ENCODE data around the gene GSG1L. TPM values are rescaled to one million over a fixed set of nuclear protein-coding genes. Genes with fewer than 3 reads are reported as not detected.

Gene GSG1L
- total RNA-seq, 2 experiments from 2014 or later = not detected

DNA sequence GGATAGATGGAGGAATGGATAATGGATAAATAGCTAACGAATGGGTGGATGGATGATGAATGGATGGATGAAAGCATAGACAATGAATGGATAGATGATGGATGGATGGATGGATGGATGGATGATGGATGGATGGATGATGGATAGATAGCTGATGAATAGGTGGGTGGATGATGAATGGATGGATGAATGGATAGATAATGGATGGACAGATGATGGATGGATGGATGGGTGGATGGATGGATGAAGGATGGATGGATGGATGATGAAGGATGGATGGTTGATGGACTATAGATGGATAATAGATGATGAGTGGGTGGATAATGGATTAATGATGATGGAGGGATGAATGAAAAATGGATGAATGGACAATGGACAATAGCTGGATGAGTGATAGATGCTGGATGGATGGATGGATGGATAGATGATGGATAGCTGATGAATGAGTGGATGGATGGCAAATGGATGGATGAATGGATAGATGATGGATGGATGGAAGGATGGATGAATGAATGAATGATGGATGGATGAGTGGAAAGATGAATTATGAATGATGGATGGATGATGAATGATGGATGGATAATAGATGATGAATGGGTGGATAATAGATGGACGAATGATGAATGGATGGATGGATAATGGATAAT is 273.8 kb downstream of the GSG1L start:
- no peaks in the 10 kb centered on the region for H3K27me3 Mint-ChIP-seq
- no peak overlapping the region for H3K27ac Mint-ChIP-seq
- H3K4me3 Mint-ChIP-seq = no peak overlapping the region
- DNase-seq (no peak), ATAC-seq (no peak)
- intact Hi-C loops (cut with DNase I, micrococcal nuclease) = no loop called here
- CTCF ChIA-PET = interaction anchor here (0.8 kb wide), 1 partner anchor 11 kb away, joined by 3 read pairs; no protein-coding TSS in a partner anchor
- no peaks in the 10 kb centered on the region for H3K4me1 Mint-ChIP-seq
- no peaks in the 10 kb centered on the region for H3K36me3 Mint-ChIP-seq (ENCODE audit: low read depth)
- POLR2A ChIA-PET = no interaction called here
- no peaks in the 10 kb centered on the region for H3K9me3 Mint-ChIP-seq (ENCODE audit: low read depth)

GRCh38 chr16:27789150-27789549 is 274.4 kb downstream of the GSG1L start:
- no peaks in the 10 kb centered on the region for H3K9me3 Mint-ChIP-seq (ENCODE audit: low read depth)
- H3K36me3 Mint-ChIP-seq (ENCODE audit: low read depth) = no peaks in the 10 kb centered on the region
- no peaks in the 10 kb centered on the region for H3K4me1 Mint-ChIP-seq
- no peak overlapping the region for H3K4me3 Mint-ChIP-seq
- H3K27me3 Mint-ChIP-seq = no peaks in the 10 kb centered on the region
- intact Hi-C loops (cut with DNase I, micrococcal nuclease) = no loop called here
- H3K27ac Mint-ChIP-seq = no peak overlapping the region
- DNase-seq (no peak), ATAC-seq (no peak)
- ChIA-PET POLR2A (no interaction called here), CTCF (interaction anchor here (0.8 kb wide), 1 partner anchor 10 kb away, joined by 3 read pairs; no protein-coding TSS in a partner anchor)

- POLR2A ChIA-PET = no interaction called here
- CTCF ChIA-PET = no interaction called here
- H3K4me3 Mint-ChIP-seq = no peak overlapping the region
- no peak overlapping the region for H3K27ac Mint-ChIP-seq
- H3K36me3 Mint-ChIP-seq (ENCODE audit: low read depth) = no peaks in the 10 kb centered on the region
- H3K27me3 Mint-ChIP-seq = no peaks in the 10 kb centered on the region
- no peaks in the 10 kb centered on the region for H3K4me1 Mint-ChIP-seq
- H3K9me3 Mint-ChIP-seq (ENCODE audit: low read depth) = no peaks in the 10 kb centered on the region
- ATAC-seq (no peak), DNase-seq (no peak)
- intact Hi-C loops (cut with DNase I, micrococcal nuclease) = no loop called here
Measured at GRCh38 chr16:27787665-27788064, 275.8 kb downstream of the GSG1L start.

- no peaks in the 10 kb centered on the region for H3K27me3 Mint-ChIP-seq
- no peaks in the 10 kb centered on the region for H3K36me3 Mint-ChIP-seq (ENCODE audit: low read depth)
- H3K4me1 Mint-ChIP-seq = no peaks in the 10 kb centered on the region
- ChIA-PET CTCF (no interaction called here), POLR2A (no interaction called here)
- DNase-seq = no peak
- H3K9me3 Mint-ChIP-seq (ENCODE audit: low read depth) = no peaks in the 10 kb centered on the region
- no peak for ATAC-seq
- intact Hi-C loops (cut with DNase I, micrococcal nuclease) = no loop called here
- no peak overlapping the region for H3K27ac Mint-ChIP-seq
- no peak overlapping the region for H3K4me3 Mint-ChIP-seq
Measured at GRCh38 chr16:27786923-27787625, 276.4 kb downstream of the GSG1L start.

GRCh38 chr16:27786221-27786922 is 277.1 kb downstream of the GSG1L start:
- Mint-ChIP-seq H3K27ac (no peak overlapping the region), H3K4me3 (no peak overlapping the region), H3K4me1 (no peaks in the 10 kb centered on the region), H3K27me3 (no peaks in the 10 kb centered on the region), H3K36me3 (ENCODE audit: low read depth) (no peaks in the 10 kb centered on the region), H3K9me3 (ENCODE audit: low read depth) (no peaks in the 10 kb centered on the region)
- ChIA-PET POLR2A (no interaction called here), CTCF (no interaction called here)
- DNase-seq = no peak
- ATAC-seq = no peak
- intact Hi-C loops (cut with DNase I, micrococcal nuclease) = no loop called here

GRCh38 chr16:27785307-27785678 is 278.2 kb downstream of the GSG1L start:
- ChIA-PET POLR2A (interaction anchor here (0.5 kb wide), 1 partner anchor 469 kb away, joined by 8 read pairs; no protein-coding TSS in a partner anchor), CTCF (no interaction called here)
- ATAC-seq (no peak), DNase-seq (no peak)
- no peaks in the 10 kb centered on the region for H3K9me3 Mint-ChIP-seq (ENCODE audit: low read depth)
- H3K4me1 Mint-ChIP-seq = no peaks in the 10 kb centered on the region
- H3K4me3 Mint-ChIP-seq = no peak overlapping the region
- intact Hi-C loops (cut with DNase I, micrococcal nuclease) = no loop called here
- H3K27ac Mint-ChIP-seq = no peak overlapping the region
- no peaks in the 10 kb centered on the region for H3K27me3 Mint-ChIP-seq
- H3K36me3 Mint-ChIP-seq (ENCODE audit: low read depth) = no peaks in the 10 kb centered on the region

GRCh38 chr16:27784351-27785306 is 278.9 kb downstream of the GSG1L start:
- H3K4me3 Mint-ChIP-seq = no peak overlapping the region
- ChIA-PET POLR2A (interaction anchor here (0.5 kb wide), 1 partner anchor 468 kb away, joined by 8 read pairs; no protein-coding TSS in a partner anchor), CTCF (no interaction called here)
- no peaks in the 10 kb centered on the region for H3K4me1 Mint-ChIP-seq
- H3K27ac Mint-ChIP-seq = no peak overlapping the region
- ATAC-seq = no peak
- no peak for DNase-seq
- H3K9me3 Mint-ChIP-seq (ENCODE audit: low read depth) = no peaks in the 10 kb centered on the region
- no peaks in the 10 kb centered on the region for H3K27me3 Mint-ChIP-seq
- intact Hi-C loops (cut with DNase I, micrococcal nuclease) = no loop called here
- no peaks in the 10 kb centered on the region for H3K36me3 Mint-ChIP-seq (ENCODE audit: low read depth)

DNA sequence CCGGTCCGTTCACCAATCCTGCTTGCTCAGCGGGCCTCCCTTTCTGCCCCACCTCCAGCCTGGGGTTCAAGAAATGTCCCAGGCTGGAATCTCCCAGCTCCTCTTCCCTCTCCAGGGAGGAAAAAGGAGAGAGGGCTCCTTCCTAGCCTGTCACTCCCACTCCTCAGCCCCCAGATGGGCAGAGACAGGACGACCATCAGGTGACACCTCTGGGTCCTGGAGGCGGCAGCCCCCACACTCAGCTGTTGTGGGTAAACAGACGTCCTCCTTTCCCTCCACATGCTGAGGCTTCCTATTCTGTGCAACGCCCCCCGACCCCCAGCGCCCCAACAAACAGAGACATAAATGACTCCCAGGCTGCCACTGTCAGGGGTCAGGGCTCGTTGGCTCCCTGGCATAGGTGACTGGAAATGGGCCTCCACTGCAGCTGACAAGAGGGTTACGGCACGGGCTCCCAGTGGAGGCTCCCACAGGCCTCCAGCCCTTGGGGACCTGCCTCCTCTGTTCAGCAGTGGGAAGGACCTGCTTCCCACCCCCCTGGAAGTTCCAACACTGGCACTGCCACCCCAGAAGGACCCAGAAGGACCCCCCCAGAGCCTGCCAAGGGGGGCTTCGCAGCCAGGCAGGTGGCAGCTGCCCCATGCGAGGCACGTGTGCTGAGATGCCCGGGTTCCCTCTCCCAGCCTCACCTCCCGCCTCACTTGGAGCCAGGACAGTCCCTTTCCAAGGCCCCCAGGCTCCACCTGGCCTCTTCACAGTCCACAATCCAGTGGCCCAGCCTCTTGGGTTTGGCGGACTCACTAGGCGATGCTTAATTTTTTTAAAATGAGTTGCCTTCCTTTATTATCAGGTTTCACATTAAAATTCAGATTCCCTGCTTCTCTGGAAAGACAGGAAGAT is 281.3 kb downstream of the GSG1L start:
- Mint-ChIP-seq H3K9me3 (ENCODE audit: low read depth) (no peaks in the 10 kb centered on the region), H3K27ac (no peak overlapping the region), H3K27me3 (no peaks in the 10 kb centered on the region), H3K36me3 (ENCODE audit: low read depth) (no peaks in the 10 kb centered on the region), H3K4me1 (no peaks in the 10 kb centered on the region), H3K4me3 (no peak overlapping the region)
- ChIA-PET POLR2A (no interaction called here), CTCF (no interaction called here)
- no peak for ATAC-seq
- intact Hi-C loops (cut with DNase I, micrococcal nuclease) = no loop called here
- DNase-seq = no peak

DNA sequence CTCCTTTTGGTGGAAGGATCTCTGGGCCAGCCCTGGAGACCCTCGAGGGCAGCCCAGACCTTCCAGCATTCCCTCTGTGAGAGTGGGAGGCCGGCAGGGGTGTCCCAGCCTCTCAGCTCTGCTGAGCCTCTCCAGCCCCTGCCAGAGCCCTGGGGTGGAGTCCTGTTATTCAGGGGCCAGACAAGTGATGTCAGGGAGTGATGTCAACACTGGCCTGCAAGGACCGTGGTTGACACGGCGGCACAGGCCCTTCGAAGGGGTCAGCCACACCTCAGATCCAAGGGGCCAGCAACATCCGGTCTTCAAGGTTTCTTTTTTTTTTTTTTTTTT is 282.4 kb downstream of the GSG1L start:
- H3K9me3 Mint-ChIP-seq (ENCODE audit: low read depth) = no peaks in the 10 kb centered on the region
- intact Hi-C loops (cut with DNase I, micrococcal nuclease) = no loop called here
- DNase-seq (no peak), ATAC-seq (no peak)
- POLR2A ChIA-PET = no interaction called here
- no peak overlapping the region for H3K4me3 Mint-ChIP-seq
- H3K36me3 Mint-ChIP-seq (ENCODE audit: low read depth) = no peaks in the 10 kb centered on the region
- H3K27me3 Mint-ChIP-seq = no peaks in the 10 kb centered on the region
- H3K4me1 Mint-ChIP-seq = no peaks in the 10 kb centered on the region
- H3K27ac Mint-ChIP-seq = no peak overlapping the region
- CTCF ChIA-PET = no interaction called here

- Mint-ChIP-seq H3K27me3 (no peaks in the 10 kb centered on the region), H3K36me3 (ENCODE audit: low read depth) (no peaks in the 10 kb centered on the region), H3K4me1 (no peaks in the 10 kb centered on the region), H3K9me3 (ENCODE audit: low read depth) (no peaks in the 10 kb centered on the region), H3K27ac (no peak overlapping the region), H3K4me3 (no peak overlapping the region)
- no peak for DNase-seq
- ChIA-PET POLR2A (no interaction called here), CTCF (no interaction called here)
- intact Hi-C loops (cut with DNase I, micrococcal nuclease) = no loop called here
- ATAC-seq = no peak
Measured at GRCh38 chr16:27780468-27781194, 282.9 kb downstream of the GSG1L start.

All from activated CD4-positive, alpha-beta T cell treated with anti-CD3 and anti-CD28 coated beads for 36 hours (primary cell).